OCI-M1 (cell line): ENCODE measurements around the gene NT5DC1.
A peak's percentile ranks its signal among the peaks of the same experiment; 100 is the strongest.

ENCODE experiments used
- DNase-seq: peaks from one replicate; lab custom pipeline; 2025; lab: John Stamatoyannopoulos, UW

Gene NT5DC1

DNA sequence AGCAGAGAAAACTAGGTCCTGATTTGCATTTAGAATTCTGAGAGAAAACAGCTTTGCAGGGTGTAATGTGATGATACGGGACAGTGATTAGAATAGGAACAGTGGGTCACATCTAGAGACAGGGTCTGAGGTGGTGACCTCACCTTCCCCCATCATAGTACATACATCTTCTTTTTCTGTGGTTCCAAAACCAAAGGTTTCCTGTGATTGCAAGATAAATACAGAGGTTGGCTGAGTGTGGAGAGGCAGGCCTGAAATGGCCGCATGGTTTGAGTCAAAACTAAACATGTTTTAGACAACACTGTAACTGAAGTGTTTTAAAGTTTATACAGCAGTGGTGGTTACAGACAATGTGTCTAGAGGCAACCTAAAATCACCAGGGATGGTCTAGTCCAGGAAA, 10.4 kb upstream of the NT5DC1 start:
- no peak for DNase-seq

DNA sequence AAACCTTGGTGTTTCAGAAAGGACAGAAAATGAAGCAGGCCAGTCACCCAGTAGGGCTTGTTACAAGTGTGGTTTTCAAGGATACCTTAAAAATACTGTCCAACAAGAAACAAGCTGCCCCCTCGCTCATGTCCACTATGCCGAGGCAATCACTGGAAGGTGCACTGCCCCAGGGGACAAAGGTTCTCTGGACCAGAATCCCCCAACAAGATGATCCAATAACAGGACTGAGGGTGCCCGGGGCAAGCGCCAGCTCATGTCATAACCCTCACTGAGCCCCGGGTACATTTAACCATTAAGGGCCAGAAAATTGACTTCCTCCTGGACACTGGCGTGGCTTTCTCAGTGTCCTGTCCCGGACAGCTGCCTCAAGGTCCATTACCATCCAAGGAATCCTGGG, 6.6 kb upstream of the NT5DC1 start:
- no peak for DNase-seq

DNA sequence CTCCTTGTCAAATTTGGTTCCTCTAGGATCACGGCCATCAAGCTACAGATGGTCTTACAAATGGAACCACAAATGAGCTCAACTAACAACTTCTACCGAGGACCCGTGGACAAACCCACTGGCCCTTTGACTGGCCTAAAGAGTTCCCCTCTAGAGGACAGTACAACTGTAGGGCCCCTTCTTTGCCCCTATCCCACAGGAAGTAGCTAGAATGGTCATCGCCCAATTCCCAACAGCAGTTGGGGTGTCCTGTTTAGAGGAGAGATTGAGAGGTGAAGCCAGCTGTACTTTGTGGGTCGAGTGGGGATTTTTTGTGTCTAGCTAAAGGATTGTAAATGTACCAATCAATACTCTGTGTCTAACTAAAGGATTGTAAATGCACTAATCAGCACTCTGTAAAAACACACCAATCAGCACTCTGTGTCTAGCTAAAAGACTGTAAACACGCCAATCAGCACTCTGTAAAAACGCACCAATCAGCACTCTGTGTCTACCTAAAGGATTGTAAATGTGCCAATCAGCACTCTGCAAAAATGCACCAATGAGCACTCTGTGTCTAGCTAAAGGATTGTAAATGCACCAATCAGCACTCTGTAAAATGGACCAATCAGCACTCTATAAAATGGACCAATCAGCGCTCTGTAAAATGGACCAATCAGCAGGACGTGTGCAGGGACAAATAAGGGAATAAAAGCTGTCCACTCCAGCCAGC, 4.4 kb upstream of the NT5DC1 start:
- peak; percentile 19 for DNase-seq

DNA sequence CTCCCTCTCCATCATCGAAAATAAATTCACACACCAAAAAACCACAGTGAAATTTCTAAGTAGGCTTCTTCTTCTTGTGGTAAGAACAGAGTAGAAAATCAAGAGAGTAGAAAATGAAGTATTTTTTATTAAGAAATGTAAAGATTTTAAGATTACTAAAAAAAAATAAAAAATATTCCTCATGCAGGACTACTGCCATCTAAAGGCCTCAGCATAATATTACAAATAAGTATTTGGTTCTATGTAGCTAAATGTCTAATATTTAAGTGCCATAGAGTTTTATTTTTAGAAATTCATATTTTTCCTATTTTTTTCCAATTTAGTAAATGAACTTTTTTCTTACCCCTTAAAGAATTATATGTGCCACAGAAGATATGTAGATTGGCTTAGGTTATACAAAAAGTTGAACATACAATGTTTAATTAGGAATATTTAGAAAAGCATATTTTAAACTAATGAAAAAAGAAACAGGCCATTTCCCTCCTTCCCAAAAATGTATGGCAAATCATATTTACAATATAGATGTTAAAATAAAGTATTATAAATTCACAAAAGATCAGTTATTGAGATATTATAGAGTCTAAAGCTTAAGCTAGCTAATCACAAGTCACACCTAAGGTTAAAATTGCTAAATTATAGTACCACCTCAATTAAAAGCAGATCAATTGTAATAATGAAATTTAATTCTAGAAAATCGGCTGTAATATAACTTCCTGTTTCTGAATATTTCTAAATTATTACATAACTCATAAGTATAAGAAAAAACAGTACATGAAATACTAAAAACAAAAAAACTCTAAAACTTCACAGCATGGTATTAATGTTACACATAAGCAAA, 3.5 kb upstream of the NT5DC1 start:
- peak; percentile 34 for DNase-seq

DNA sequence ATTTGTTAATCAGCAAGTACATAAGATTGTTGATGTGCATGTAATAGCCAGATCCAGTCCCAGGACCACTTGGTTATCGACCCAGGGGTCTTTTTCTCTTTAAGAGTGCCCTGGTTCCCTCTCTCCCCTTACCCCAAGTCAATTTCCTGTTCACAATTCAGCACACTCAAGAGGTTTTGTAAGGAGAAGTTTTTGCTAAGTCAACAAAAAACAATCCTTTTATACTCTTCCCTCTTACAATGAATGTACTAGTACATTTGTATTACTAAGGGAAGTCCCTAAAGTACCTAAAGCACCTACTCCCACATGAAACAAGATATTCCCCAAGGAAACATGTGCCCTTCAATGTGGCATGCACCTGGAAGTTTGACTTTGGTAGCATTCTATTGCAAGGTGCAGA, 1.6 kb upstream of the NT5DC1 start:
- DNase-seq = no peak

DNA sequence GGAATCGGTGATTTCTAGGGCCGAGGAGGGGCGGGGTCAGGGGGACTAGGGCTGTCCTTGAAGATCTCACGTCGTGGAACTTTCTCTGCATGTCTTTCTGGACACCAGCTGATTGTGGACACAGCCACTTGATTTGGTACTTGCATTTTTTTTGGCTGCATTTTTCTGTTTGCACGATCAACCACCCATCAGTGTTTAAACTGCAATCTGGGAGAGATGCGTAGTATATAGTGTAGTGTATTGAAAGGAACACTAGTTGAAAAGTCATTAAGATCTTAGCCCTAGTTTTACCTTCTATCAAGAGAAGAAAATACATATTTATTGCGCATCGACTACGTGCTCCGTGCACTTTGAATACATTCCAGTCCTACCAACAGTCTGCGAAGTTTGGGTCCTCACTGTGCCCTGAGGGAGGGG, 657 bp downstream of the NT5DC1 start:
- DNase-seq = no peak

DNA sequence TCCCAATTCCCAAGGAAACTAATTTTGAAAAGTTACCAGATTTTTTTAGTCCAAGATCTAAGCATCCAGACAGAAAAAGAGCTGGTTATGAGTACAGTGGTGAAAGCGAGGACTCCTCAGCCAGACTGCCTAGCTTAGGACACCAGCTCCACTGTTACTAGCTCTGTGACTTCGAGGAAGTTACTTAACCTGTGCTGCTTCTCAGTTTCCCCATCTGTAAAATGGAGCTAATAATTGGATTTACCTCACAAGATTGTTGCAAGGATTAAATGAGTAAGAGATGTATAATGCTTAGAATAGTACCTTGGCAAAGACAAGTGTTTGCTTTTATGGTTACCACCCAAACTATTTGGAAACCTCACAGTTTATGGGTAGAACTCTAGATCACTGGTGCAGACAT, 1.1 kb downstream of the NT5DC1 start:
- no peak for DNase-seq

DNA sequence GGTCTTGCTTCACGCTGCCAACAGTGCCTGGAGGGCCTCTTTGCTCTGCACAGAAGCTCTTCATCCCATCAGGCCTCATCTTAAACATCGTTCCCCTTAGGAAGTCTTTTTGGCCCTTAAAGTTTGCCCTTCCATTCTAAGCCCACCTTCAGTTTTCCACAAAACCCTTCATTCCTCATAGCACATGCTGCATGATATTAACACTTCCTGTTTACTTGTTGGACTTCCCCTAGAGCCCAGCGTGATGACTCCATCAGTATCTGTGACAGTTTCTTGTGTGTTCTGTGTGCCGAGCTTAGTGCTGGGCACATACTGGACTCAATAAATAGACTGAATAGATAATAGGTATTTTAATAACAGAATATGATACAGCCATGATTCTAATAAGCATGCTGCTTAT, 2.2 kb downstream of the NT5DC1 start:
- no peak for DNase-seq

DNA sequence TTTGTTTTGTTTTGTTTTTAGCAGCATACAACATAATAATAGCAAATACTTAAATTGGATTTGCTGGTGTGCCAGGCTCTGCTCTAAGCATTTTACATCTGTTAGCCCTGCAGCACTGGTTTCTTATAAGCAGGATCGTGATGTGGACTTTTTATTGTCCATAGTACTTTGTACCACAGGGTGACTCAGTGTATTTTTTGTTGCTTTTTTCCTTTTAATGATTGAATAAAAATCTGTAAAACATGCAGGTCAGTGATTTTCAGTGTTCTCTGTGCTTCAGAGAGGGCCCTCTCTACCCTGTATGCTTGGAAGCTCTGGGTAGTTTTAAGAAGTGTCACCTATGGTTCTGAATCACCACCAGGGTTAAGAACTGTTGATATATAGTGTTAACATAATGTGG, 4.0 kb downstream of the NT5DC1 start:
- DNase-seq = no peak

DNA sequence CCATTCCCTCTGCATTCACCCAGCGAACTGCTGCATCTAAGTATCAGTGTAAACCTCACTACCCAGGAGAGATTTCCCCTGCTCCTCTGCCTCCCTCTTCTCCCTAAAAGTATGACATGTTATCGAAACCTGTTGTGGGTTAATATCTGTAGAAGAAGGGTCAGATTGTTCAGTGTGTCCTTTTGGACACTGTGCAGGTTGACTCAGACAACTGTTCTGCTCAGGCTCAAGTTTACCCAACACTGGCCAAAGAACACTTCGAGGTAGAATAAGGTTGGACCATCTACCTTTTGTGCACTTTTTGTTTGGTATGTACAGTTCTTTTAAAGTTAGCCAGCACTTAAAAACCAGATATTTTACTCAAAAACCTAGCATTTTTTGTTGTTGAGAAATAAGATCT, 4.6 kb downstream of the NT5DC1 start:
- no peak for DNase-seq

DNA sequence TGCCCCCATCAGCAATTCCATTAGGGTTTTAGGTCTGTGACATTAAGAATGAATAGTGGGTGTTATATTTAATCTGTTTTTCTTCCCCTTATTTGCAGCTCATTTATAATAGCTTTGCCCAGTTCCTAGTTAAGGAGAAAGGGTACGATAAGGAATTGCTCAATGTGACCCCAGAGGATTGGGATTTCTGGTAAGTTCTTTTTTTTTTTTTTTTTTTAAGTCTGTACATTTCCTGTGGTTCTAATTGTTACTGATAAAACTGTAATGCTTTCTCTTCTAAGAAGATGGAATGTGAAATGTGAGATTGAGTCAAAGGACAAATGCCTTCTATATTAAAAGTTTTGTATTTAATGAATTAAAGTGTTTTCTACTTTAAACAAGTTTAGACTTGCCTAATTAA, 5.5 kb downstream of the NT5DC1 start:
- peak; percentile 35 for DNase-seq

DNA sequence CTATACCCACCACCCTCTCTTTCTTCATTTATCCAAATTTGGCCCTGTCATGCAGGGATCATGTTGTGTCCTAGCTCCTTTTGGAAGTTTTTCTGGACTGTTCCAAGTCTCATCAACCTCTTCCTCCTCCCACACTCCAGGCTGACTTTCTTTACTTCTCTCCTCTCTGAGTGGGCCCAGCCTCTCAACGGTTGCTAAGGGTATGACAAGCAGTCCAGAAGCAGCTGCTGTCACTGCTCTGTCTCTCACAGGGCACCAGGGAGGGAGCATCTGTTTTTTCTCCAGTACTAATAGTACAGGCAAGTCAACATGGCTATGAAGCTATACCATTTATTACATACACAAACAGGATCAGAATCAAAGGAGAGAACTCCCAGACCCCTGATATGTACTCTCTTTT, 8.2 kb downstream of the NT5DC1 start:
- peak; percentile 42 for DNase-seq

DNA sequence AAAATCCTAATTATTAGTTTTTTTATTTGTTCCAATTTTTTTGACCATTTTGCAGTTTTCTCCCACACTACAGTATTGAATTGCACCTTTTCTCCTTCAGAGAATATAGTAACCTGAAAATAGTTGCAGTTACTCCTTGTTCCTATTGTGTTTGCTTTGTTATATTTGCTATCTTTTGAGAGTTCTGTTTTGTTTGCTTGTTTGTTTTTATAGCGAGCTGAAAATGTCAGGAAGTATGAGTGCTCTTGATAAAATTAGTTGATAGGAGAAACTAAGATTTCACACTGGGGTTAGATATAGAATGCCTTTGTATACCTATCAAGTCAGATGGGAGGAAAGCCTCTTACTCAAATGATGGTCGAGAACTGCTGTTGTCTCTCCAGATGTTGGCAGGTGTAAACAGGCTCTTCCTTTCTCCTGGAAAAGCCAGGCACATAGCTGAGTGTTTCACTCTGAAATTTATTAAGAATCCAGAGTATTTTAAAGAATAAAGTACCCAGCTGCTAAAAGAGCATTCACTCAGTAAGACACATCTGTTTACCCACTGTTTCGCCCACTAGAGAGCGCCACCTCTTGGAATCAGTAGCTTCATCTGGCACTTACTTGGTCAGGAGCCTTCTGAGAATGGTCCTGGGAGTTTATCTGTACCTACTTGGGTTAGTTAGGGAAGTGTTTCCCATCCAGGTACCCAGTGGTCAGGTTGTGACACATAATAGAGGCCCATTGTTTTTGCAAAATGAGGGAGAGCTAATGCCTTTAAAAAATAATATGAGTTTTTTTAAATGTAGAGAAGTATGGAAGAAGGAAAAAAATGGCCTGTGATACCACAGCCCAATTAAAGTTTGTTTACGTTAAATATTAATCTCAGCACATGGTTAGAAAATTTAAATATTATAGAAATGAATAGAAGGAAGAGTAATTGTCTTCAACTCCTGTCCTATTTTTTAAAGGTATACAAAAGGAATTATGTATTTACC, 11.2 kb downstream of the NT5DC1 start:
- peak; percentile 75 for DNase-seq

DNA sequence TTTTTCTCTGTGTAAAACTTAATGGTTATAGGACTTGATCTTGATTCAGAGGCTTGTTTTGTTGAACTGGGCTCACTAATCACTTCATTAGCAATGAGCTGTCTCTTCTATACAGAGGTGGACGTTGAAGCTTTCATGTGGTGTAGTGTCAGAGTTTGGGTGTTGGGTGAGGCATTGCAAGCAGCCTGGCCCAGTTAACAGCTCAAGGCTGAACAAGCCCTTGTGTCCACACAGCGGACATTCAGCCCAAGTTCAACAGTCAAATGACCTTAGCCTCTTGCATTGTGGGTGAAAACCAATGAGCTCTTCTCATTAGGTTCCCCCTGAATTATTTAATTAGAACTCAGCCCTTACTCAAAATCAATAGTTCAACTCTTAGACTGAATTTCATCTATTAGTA, 12.7 kb downstream of the NT5DC1 start:
- no peak for DNase-seq

DNA sequence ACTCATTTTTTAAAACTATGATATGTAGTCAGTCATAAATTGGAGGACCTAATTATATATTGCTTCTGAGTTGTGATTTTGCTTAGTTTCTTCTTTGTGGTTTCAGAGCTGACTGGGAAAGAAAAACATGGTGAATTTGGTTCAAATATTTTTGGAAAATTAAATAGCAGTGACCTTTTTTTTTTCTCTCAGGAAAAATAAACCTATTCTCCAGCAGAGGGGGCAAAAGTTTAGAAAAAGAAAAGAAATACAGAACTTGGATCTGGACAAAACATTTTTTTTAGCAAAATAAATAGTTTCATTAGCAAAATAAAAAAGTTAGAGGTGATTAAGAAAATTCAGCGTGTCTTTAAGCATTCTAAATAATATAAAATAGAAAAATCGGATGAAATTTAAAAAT, 15.1 kb downstream of the NT5DC1 start:
- DNase-seq = peak; percentile 52

DNA sequence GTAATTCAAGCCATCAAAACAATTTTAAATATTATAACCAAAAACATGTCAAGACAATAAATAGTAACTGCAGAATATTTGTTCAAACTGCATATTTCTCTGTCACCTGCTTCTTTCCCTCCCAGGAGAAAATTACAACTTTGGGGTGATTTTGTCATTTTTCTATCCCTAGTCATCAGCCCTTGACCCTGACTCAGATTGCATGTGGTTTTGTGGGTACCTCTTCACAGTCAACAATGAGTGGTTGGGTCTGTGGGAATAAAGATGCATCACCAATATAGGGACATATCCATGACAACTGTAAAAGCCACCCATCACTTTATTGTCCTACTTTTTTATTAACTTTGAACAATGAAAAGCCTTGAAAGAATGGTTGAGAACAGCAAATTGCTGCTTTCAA, 18.0 kb downstream of the NT5DC1 start:
- no peak for DNase-seq

DNA sequence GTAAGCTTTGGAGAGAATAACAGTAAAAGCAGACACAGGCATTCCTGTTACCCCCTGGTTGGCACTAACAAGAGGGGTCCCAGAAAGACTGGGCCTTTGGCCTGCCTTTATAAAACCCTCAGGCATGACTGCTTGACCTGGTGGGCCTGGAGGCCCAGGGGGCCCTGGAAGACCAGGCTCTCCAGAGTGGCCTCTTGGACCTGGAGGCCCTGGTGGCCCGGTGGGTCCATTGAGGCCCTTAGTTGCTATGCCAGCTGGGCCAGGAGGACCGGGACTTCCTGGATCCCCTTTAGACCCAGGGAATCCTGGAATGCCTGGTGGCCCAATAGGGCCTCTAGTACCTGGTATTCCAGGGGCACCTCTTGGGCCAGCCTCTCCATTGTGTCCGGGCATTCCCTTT, 19.8 kb downstream of the NT5DC1 start:
- DNase-seq = no peak

DNA sequence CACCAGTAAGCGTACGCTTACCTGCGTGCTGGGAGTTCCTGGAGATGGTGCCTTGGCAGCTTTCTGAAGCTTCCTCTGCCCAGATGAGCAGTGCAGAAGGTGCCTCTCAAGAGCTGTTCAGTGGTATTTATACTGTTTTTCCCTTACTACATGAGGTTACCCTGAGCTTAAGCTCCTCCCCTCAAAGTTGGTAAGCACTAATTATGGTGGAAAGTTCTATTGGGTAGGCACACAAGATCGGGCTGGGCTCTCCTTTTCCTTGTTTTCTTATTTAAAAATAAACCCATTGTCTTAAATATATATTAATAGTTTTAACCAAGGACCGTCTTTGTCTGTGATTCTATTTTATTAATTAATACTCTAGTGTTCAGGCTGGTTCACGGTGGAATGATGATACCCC, 25.4 kb downstream of the NT5DC1 start, which contains the start of gene COL10A1:
TSS of gene COL10A1 (minus strand) at position 101 of the 400 bp plus-strand sequence. CDS start 640 bp downstream, outside the sequence.
- DNase-seq = no peak

DNA sequence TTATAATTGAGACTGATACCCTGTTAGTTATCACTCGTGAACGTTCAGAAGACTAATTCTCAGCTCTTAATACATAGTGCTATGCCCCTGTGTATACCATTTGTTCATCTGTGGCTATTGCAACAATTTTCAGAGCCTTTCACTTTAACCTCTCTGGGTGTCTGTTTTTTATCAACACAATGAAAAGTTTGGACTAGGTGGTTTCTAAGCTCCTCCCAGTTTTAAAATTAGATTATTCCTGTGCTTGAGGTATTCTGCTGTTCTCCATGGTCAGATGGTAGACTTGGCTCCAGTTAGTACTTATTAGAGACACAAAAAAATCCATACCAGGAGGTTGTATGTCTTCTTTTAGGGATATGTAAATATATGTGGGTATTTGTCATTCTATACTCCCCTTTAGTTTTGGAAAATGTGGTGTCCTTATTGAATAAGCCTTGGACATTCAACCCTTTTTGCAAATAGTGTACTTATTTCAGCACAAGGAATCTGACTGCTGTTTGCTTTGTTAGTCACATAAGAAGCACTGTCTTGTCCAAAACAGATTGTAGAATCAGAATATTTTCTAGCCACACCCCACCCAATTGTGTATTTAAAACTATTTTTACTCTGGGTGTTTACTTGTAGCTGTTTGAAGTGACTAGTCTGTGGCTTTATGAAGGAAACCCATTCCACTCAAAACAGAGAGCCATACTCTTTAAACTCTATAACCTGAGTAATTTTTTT, 27.3 kb downstream of the NT5DC1 start:
- no peak for DNase-seq

DNA sequence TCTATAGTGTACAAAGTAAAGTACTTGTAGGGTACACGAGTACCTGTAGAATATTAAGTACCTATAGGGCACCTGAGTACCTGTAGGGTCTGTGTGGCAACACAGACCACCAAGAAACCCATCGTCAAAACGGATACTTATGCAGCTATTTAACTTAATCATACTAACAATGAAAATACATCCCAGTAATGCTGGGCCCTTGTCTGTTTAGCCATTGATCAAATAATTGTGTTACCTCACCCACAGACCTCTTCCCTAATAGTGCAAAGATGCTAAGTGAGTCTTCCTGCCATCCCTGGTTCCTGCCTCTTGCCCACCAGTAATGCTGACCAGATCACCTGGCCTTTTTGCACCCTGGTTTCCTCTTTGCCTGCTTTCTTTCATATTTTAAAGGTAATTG, 32.8 kb downstream of the NT5DC1 start:
- DNase-seq = no peak

DNA sequence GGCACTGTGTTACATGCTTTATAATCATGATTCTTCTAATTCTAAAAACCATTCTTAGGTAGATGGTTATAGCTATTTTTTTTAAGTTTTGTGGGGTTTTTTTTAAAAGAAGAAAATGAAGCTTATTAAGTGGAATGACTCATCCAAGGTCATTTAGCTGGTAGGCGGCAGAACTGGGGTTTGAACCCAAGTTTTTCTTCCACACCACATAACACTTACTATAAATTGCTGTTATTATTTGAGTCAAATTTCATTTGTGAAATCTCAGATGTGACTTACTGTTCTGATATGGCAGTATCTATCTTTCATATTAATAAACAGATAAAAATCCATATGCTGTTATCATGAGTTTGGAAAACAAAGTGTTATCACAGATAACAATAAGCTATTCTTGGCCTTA, 35.7 kb downstream of the NT5DC1 start:
- DNase-seq = no peak

DNA sequence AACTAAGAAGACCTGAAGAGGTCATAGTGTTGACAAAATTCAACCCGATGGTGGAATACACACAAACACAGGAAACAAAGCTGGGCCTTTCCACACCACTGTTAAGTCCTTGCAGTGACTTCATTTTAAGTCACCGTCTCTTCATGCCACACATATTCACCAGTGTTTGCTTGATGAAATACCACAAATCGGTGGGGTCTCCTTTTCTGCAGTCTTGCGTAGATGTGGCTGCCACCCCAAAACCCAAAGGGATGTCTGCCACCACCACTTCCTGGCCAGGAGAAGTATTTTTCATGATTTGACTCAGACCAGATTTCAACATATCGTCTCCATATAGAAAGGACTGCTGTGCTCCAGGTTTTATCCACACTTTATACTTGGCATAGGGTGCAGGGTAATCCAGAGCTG, 36.3 kb downstream of the NT5DC1 start:
- DNase-seq = no peak
